Measurements from ENCODE around the gene SCGB1C2.
A peak's percentile ranks its signal among the peaks of the same experiment; 100 is the strongest.

The SCGB1C2 gene

DNA sequence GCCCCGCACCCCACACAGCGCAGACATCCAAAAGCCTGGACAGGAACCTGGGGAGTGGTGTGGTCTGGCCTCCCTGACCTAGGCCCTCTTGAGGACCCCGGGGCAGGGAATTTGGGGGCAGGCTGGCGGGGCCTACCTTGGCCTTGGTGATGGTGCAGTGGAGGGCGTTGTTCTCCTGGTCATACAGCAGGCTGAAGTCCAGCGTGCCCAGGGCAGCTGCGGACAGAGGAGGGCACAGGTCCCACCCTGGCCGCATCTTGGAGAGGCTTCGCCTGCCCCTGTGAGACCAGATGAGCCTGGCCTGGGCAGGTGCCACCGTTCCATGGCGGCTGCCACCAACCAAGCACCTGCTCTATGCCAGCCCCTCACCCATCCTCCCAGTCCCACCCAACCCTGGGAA is 35.0 kb downstream of the SCGB1C2 start:
- no peak for DNase-seq

DNA sequence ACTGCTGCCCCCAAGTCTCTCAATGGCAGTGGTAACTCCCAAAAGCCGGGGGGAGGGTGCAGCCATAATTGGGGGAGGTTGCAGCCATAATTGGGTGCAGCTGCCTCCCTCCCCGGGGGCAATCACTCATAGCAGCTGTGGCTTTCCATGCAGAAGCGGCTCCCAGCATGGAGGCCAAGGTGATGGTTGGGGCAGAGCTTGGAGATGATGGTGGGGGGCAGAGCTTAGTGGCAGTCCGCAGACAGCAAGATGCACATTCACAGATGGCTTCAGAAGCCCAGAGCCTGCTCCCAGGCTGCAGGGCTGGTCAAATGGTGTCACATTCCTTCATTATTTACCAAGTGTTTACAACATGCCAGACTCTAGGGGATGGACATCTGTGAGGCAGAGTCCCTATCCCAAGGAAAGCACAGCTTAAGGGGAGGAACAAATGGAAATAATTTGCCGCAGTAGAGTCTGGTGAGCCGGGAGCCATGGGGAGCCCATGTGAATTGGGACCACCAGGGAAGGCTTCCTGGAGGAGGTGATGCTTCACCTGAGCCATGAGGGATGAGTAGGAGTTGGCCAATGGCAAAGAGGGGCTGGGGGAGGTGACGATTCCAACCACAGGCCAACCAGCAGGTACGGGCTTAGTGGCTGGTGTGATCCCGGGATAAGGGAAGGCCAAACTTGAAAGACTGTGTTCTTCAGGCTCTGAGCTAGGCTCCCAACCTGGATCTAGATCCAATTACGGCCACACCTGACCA is 36.0 kb downstream of the SCGB1C2 start:
- DNase-seq: no peak

DNA sequence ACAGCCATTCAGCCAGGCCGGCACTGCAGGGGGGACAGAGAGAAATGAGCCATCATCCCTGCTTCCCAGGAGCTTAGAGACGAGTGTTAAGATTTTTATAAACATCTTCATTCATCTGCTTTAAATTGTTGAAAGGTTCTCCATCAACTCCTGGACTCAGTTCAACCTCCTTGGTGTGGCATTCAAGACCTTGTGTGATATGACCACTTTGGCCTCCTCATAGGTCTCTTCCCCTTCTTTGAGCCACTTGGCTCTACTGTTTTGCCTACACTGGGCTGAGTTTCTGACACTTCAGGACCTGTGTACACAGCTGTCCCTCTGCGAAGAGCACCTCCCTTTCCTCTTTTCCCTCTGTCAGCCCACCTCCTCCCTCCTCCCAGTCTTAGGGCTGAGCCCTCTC is 39.8 kb downstream of the SCGB1C2 start:
- DNase-seq: no peak

DNA sequence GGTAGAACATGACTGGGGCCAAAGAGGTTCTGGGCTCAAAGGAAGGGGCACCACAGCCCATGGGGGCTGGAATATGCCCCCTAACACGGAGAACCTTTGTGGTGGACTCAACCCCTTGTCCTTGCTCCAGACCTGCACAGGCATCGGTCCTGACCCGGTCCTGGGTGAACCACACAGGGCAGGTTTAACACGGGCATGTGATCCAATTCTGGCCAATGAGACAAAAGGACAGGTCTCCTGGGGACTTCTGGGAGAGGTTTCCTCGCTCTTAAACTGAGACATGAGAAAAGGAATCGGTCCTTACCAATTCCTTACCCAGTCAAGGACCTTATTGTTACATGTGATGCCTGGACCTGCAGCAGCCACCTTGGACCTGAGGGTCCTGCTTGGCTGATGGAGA is 40.4 kb downstream of the SCGB1C2 start:
- DNase-seq: peak in 1 of 14 donors; percentile 57

DNA sequence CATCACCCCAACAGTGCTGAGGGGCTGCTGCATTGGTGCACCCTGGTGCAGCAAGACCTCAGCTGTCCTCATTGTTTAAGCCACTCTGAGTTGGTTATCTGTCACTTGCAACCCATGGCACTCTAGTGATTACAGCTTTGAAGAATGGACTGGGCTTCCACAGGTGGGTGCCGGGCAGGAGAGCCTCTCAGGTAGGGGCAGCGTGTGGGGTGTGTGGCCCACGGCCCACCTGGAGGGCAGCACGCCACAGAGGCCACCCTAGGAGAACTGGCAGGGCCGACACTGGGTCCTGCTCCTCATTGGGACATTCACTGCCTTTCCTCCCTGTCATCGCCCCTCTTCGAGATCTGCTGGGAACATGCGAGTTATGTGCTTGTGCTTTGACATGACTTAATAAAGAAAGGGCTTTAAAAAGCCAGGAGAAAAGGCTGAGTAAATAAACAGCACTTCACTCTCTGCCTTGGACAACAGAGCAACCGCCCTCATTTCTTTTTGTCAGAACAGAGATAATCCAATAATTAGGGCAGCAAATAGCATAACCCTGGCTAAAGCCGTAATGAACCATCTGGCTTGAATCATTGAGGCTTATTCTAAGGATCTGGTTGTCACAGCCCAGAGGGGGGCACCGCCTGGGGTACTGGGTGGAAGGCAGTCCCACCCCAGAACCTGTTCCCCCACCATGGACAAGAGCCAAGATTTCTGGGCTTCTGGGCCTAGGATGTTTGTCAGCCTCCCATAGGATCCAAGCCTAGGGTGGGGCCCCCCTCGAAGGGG is 41.1 kb downstream of the SCGB1C2 start:
- DNase-seq: peak in 1 of 14 donors; percentile 51

DNA sequence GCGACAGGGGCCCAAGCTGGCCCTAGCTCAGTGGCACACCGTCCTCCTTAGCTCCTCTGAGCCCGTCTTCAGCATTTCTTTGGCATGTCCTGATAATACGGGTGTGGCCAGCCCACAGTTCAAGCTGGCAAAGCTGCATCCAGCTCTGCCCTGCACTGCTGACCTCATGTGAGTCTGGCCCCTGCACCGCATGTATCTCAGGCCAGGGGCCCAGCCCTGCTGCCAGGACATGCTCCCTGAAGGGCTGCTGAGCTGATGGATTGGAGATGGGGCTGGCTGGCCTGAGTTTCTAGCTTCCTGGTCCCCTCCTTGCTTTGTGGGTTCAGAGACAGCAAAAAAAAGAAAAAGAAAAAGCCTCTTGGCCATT is 41.7 kb downstream of the SCGB1C2 start:
- DNase-seq: peak in 1 of 14 donors; percentile 36

DNA sequence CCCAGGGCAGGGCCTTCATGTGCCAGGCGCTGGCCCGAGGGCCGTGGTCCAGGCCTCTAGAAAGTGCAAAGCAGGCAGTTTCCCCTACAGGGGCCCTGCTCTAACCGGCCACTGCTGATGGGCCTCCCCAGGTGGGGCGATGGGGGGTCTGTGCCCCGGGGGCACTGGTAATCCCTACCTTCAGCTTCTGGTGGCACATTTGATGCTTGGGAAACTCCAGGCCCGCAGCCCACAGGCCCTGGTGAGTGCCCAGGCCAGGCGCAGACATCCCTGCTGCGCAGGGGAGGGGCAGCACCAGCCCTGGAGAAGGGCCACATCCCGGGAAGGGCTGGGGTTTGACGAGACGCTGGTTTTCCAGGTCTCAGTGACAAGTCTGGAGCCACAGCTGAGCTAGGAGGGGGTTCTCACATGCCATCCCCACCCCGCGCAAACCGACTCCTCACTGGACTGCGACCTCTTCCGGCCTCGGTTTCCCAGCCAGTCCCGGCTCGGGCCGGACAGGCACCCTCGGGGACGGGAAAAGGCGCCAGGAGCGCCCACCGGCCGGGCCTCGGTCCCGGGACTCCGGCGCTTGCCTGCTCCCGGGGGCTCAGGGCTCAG is 42.5 kb downstream of the SCGB1C2 start:
- peak in 3 of 14 donors; percentile 6 to 49 (median 42) for DNase-seq

DNA sequence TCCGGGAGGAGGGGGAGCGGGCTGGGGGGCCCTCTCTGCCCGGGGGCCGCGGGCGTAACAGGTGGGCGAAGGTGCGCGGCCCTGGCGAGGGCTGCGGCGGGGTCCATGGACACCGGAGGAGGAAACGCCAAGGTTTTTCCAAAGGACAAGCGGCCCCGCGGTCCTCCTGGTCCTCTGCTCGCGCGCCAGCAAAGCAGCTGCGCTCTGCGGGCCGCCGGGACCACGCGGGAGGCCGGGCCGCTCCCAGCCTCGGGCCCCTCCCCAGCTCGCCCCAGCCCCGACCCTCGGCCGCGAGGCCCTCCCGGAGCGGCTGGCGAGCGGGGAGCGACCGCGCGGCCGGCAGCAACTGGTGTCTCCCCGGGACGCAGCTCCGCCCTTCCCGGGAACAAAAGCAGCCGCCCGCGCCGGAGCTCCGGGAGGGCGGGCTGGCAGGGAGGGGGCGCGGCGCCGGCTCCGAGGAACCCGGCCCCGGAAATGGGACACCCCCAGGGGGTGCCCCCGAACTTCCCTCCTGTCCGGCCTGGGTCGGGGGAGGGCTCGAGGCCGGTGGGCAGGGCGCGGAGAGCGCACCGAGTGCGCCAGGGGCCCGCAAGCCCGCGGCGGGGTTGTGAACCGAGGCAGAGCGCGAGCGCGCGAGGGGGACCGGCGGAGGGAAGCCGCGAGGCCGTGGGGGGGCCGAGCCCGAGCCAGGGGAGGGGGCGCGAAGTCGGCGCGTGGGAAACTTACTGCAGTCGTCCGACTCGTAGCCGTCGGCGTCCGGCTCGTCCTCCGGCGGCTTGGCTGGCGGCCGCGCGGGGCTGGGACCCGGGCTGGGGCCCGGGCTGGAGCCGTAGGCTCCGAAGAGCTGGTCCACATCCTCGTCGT is 43.2 kb downstream of the SCGB1C2 start:
- DNase-seq: peak in 2 of 14 donors; percentile 23 to 32

DNA sequence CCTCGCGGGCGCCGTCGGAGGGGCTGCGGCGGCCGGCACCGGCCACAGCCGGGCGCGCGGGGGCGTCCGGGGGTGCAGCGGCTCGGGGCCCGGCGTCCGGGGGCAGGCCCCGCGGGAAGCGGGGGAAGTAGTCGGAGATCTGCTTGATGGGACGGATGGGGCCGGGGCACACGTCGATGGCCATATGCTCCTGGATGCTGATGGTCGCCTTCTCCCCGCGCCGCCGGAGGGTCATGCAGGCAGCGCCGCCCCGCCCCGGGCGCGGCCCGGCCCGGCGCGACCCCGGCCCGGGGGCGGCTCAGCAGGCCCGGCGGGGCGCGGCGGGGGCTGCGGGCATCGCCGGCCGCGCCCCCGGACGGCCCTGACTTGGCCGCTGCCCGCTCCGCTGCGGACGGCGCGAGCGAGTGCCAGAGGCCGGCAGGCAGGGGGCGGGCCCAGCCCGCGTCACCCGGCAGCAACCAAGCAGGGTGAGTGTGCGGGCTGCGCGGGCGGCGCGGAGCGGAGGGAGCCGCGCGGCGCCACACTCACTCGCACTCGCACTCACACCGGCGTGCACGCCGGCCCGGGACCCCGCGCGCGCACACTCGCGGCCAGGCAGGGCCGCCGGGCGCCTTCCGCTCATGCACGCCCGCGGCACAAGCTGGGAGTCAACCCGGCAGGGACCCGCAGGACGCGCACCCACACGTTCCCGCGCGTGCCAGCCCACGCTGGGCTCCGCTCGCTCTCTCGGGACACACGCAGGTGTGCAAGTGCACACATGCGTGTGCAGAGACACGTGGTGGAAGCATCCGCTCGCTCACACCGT is 44.1 kb downstream of the SCGB1C2 start, which contains the start of gene DOC2B:
Gene DOC2B, minus strand, starts transcription at position 406 of the 805 bp plus-strand sequence. Its CDS starts 171 bp downstream, at position 235.
- DNase-seq: peak in 3 of 14 donors; percentile 20 to 48 (median 21)

DNA sequence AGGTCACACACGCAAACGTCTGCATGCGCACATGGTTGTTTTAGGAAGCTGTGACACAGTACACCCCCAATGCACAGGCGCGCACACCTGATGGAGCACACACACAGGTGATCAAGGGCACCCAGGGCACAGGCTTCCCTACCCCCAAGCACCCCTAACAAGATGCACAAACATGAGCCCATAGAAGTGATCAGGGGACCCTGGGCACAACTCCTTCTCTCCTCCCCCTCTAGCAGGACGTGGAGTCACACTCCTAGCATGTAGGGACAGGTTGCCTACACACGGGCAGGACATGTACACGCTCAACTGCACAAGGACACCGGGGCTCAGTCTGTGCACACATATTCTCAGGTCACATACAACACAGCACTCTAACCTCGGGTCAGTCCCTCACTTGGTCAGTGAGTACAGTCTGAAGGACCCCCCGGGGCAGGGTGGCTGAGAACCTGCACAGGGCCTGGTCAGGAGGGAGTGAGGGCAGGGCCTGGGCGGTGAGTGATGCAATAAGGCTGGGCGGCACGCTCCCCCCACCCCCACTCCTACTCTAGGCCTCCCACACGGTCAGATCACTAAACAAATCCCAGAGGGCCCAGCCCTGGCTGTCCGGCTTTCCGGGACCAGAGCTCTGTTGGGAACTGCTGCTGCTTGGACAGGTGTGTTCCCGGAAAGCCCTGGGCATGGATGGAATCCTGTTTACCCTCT is 44.8 kb downstream of the SCGB1C2 start:
- no peak for DNase-seq

DNA sequence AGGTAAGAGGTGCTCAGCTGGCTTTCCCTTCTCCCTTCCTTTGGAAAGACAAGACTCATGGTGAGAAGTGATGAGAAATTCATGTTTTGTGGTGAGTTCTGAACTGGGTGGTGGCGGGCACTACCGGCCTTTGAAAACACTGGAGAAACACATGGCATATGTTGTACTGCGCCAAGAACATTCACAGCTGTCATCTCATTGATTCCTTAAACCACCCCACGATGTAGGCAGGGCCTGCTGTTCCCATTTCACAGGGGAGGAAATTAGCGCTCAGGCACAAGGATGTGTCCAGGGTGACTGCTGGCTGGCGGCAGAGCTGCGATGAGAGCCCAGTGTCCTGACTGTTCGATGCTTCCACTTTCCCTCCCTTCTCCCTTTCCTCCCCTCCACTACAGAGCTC is 45.7 kb downstream of the SCGB1C2 start:
- no peak for DNase-seq

DNA sequence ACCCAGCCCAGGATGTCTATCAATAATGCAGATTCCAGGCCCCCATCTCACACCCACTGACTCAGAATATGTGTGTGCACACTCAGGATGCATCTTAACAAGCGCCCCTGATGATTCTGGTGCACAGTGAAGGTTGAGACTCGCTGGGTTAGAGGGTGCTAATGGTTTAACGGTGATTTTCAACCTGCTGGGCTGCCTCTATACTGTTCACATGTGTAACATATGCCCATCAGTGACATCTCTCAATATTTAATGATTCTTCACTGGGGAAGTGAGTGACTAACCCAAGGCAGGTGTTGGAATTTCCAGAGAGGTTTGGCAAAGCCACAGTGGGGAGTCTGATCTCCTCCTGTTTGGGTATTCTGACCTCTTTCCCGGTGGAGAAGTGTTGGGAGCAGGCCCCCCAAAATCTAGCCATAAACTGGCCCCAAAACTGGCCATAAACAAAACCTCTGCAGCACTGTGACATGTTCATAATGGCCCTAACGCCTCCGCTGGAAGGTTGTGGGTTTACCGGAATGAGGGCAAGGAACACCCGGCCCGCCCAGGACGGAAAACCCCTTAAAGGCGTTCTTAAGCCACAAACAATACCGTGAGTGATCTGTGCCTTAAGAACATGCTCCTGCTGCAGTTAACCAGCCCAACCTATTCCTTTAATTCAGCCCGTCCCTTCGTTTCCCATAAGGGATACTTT is 48.2 kb downstream of the SCGB1C2 start:
- DNase-seq: no peak

DNA sequence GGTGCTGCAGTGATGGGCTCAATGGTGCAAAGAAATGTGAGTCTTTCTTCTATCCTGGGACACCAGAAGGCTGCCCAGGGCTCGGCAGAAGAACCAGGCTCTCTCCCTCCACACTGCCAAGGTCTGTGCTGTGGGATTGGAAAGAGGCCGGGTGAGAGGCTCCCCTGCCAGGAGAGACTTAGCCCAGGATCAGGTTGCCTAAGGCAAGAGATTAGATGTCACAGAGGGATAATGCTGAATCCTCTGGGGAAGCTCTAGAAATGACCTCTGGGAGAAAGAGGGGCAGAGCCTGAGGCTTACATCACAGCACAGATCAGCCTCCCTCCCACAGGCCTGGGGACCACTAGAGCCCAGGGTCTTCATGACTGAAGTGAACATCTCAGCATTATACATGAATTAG is 49.8 kb downstream of the SCGB1C2 start:
- no peak for DNase-seq

Data from C1 segment of cervical spinal cord (tissue), 14 donors.